AML-193 (cell line): ENCODE data around the gene SRPK2.

Experiments
- DNase-seq, 2 experiments: peaks; one replicate each; lab custom pipeline; 2025; lab: John Stamatoyannopoulos, UW

The SRPK2 gene

DNA sequence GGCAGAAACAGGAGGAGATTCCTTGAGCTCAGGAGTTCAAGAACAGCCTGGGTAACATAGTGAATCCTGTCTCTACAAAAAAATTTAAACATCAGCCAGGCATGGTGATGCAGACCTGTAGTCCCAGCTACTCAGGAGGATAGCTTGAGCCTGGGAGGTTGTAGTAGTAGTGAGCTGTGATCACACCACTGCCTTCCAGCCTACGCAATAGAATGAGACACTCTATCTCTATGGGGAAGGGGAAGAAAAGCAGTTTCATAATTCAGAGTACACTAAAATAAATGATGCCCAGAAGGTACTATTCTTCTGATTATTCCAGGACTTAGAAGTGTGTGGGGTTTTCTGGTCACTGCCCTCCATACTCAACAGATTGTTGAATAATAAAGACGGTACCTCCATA is 197.4 kb downstream of the SRPK2 start:
- DNase-seq = peak; percentile 29 to 34

DNA sequence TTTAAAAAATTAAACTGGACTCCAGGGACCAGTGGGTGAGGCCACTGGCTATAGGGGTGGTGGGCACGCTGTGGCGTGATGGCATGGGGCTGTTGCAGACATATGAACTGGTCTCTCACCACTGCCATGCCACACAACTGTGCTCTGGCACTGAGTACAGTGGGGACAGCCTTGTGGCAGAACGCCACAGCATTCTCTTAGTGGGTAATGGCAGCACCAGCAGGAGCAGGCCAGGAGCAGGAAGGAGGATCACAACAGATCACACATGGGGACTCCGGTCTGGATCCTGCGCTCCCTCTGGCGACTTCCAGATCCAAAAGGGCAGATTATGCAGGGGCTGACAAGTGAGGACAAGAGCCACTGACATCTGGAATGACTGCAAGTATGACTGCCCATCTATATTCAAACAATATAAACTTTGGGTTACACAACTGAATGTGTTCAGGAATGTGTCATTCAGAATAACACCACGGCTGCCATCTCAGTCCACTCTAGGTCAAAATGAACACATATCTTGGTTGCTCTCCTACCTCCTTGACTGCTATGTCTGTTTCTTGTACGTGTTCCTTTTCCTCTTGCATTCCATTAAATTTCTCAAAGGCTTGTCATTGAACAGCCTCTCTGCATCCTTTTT is 198.7 kb downstream of the SRPK2 start:
- DNase-seq = no peak

DNA sequence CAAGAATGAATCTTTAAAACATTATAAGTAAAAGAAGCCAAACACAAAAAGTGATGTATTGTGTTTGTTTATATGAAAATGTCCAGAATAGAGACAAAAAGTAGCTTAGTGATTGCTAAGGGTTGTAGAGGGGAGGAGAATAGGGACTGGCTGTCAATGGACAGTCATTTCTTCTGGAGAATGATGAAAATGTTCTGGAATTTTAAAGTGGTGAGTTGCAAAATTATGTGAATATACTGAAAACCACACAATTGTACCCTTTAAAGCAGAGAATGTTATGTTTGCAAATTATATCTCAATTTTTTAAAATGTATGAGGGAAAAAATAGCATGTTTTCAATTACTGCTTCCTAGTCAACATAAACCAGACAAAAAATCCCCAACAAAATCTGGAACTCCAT is 200.5 kb downstream of the SRPK2 start:
- no peak for DNase-seq

DNA sequence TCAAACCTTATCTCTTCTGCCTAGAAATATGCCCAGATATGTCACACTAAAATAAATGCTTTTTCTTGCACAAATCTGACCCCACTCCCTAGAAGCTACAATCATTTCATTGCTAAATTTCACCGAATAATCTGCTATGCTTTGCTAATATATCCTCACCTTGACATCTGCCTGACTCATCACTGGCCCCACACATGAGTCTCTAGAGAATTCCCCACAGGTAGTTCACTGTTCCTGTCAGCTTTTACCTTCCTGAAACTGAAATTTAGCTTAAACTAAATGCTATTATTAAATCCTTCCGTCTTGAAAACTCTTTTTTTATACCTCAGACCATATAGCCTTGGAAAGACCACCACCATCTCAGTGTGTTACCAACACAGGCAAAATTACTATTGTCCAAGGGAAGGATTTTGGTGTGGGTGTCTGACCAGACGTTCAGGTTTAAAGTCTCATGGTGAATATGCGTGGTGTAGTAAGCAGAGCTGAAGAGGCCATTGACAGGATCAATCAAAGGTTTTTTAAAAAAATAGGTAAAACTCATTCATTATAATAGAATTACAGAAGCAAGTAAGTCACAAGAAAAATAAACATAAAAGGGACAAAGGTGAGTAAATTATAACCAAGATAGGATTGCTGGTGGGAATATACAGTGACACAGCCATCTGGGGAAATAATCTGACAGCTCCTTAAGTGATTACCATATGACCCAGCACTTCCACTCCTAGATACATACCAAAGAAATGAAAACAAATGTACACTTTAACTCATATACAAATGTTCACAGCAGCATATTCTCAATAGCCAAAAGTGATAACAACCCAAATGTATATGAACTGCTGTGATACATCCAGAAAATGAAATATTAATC is 201.2 kb downstream of the SRPK2 start:
- no peak for DNase-seq

DNA sequence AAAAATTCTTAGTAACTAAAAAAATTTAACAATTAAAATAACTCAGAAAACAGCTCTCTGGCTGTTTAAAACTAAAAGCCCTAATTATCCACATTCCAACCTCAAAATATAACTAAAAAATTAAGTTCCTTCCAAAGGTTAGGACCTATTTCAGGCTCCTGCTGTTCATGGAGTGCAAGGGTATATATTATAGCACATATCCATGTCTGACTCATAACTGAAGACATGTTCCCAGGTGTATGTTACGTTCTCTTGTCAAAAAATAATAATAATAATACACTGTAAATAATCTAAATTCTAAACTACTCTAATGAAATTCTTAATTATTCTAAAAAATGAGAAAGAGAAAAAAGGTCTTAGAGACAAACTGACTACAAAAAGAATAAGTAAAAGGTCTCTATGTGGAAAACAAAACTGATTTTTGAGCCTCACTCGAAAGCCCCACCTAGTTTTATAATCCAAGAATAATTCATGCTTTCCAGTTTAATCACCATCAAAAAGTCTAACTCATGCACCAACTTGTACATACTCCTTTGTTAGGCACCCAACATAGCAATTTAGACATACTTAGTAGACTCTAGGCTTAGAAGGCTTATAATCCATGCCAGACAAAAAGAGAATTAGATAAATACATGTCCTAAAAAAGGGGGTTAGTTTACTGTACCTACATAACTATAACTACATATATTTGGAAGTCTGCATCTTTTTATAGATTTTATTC is 203.3 kb downstream of the SRPK2 start:
- DNase-seq = no peak

DNA sequence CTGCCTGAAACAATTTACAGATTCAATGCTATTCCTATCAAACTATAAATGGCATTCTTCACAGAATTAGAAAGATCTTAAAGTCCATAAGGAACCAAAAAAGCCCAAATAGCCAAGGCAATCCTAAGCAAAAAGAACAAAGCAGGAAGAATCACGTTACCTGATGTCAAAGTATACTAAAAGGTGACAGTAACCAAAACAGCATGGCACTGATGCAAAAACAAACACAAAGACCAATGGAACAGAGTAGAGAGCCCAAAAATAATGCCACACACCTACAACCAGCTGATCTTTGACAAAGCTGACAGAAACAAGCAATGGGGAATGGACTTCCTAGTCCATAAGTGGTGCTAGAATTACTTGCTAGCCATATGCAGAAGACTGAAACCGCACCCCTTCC is 208.7 kb downstream of the SRPK2 start:
- no peak for DNase-seq

DNA sequence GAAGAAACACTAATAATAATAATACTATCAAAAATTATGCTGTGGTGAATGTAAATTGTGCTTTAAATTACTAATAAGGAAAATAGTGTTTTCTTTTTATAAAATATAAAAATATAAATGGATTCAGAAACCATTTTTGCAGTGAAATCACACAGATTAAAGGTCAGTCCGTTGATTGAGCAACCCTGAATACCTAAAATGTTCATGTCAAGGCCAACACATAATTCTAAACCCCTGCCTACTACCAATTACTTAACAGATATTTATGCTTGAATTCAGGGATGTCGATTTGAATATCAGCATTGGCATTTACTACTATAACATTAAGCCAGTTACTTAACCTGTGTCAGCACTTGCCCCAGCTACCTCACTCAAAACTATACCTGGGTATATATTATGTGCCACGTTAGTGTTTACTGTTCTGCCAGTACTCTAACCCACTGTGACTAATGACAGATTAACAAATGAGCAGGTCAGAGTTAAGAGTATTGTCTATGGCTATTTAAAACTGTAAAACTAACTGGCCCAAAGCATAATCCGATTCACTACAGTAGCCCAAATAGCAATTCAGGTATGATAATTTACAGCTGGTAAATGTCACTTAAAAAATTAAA is 209.7 kb downstream of the SRPK2 start:
- DNase-seq = no peak

DNA sequence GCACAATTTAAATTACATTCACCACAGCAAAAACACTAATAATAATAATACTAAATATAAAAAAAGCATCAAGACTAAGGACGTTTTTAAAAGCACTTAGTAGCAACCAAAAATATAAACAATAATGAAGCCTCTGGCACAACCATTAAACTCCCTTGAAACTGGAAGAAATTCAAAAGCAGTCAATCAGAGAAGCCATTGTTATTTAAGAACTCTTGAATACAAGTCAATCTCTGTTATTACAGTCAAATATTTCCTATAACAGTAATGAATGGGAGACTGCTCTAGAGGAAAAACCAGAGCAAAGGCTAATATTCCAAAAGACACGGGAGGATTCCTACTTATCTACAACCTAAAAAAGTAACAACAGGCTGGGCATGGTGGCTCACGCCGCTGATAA is 210.5 kb downstream of the SRPK2 start:
- no peak for DNase-seq

DNA sequence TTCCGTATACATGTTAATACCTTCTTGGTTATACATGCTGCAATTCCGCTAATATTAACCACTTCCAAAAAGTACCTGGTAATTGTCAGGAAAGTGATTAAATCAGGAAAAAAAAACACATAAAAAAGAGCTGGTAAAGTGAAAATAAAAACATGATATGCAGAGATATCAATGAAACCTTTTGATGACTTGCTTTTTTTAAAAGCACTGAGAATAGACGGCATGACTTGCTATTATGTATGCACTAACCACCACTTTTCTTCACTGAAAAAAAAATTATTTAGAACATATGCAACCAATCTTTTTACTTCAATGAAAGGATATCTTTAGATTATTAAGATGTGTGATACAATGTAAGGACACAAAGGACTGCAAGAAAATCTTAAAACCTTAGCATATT is 211.7 kb downstream of the SRPK2 start:
- no peak for DNase-seq

DNA sequence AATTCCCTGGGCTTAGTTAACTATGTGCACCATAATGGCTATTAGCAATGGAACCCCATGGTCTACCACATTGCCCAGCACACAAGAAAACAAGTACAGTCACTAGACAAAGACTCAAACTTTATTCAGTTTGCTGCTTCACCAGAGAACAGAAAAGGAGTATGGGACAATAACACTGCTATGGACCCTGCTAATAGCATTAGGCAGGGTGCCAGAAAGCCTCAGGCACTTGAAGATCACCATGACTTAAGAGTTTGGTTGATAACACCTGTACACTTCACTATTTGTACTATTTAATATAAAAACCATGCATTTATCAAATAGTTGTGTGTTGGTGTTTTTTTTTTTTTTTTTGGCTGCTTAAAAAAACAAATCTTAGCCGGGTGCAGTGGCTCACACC is 215.1 kb downstream of the SRPK2 start:
- DNase-seq = no peak

DNA sequence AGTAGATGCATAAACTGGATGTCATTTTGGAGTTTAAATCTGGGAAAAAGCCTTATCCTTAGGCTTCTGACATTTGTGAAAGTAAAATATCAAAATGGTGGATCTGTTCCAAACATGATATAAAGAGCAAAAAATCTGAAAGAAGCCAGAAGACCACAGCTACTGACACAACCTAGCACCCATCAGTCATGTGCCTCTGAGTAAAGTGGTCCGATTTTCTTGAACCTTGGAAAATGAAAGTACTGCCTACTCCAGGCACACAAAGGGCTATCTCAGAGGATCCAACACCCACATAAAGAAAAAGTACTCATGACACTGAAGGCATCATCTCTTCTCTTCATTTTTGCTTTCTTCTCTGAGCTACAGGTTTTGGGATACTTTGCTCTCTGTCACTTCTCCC is 224.0 kb downstream of the SRPK2 start:
- no peak for DNase-seq

DNA sequence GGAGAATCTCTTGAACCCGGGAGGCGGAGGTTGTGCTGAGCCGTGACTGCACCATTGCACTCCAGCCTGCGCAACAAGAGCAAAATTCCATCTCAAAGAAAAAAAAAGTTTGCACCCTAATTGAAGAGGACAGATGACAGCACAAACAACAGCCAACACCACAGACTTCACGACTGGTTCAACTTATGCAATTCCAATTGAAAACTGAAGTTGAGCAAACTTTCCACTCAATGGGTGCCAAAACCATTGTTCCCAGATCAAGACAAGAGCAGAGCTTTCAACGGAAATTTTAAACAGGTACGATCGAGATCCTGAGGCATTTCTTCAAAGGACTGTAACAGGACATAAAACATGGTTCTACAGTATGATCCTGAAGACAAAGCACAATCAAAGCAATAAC is 225.0 kb downstream of the SRPK2 start:
- no peak for DNase-seq

DNA sequence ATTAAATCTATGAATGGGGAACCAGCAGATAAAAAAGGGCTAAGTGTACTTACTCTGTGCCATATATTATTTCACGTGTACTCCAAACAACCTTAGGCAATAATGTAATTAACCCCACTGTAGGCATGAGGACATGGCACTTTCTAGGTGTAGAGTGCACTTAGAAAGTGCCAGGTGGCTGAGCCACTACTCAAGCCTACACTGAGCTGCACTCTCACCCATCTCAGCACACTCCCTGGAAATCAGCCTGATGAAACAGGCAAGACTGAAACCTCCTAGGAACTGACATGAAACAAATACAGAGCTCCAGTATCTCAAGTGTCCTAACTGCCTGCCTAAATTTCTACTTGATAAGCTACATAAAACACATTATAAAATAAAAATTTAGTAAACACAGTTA is 227.4 kb downstream of the SRPK2 start:
- no peak for DNase-seq

DNA sequence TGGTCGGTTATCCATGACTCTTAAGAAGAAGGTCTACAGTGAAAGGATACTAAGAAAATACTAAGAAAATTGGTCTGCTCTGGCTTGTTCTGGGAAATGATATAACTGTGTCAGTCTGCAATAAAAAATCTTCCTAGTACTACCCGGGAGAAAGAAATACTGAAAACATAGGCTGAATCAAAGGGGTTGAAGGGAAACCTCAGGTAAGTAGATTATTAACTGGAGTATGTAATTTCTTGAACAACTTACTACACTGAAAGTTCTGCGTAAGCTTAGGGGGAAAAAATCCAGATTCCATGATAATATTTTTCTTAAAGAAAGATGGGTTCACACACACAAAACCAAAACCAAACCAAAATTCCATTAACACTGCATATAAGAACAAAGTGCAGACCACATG is 231.4 kb downstream of the SRPK2 start:
- no peak for DNase-seq

DNA sequence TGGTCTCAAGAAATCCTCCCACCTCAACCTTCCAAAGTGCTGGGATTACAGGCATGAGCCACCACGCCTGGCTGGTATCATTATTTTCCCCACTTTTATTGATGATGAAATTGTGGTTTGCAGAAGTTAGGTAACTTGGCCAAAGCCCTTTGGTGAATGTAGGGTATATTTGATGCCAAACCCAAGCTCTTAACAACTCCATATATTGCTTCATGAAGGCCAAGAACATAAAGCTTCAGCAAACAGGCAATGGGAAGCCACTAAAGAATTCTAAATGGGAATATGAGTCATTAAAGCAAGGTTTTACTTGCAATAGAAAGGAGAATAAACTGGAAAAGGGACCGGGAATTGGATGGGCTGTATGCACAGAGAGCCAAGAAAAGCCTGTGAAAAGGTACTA is 232.0 kb downstream of the SRPK2 start:
- no peak for DNase-seq

DNA sequence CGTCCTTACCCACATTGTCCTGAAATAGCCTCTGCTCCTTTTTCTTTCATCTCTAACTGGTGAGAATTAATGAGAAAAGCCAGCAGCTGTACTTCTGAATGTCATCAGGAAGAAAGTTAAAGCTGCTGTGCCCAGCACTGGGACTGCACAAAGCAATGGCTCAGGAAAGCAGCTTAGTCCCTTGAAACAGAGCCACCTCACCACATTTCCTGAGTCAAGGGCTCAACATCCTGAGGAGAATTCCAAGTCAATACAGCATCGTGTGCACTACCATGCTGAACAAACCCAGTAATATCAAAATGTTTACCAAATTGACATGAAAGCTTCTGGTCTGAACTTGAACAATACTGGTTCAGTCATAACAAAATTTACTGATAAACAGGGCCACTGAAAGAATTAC is 234.6 kb downstream of the SRPK2 start:
- no peak for DNase-seq

DNA sequence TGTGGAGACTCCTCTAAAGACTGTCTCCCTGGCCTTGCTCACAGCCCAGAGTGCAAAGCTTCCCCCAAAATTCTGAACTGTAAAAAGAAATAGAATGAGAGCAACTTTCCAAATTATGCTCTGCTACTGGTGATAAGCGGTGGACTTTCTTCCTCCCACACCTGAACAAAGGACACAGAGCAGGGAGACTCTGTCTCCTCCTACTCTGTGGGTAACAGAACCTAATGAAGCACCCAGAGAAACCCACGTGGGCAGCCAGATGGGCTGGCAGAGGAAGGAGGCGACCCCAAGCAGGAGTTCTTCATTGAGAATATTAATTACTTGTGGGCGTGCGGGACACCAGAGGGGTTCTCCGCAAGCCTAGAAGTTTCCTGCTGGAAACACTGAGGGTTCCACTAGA is 235.2 kb downstream of the SRPK2 start:
- no peak for DNase-seq

DNA sequence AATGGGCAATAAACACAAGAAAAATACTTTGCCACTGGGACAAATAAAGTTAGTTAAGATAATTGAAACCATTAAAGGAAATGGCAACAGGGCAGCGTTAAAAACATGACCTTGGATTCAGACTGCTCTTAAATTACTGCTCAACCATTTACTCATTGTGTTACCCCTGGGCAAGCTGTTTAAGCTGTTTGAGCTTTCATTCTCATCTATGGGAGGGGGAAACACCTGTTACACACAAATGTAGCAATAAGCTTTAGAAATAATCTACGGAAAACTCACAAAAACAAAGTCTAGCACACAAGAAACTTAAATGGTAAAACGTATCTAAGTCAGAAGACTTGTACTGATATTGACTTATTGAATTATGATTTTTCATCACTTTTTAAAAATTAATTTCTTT is 237.6 kb downstream of the SRPK2 start:
- DNase-seq = no peak

DNA sequence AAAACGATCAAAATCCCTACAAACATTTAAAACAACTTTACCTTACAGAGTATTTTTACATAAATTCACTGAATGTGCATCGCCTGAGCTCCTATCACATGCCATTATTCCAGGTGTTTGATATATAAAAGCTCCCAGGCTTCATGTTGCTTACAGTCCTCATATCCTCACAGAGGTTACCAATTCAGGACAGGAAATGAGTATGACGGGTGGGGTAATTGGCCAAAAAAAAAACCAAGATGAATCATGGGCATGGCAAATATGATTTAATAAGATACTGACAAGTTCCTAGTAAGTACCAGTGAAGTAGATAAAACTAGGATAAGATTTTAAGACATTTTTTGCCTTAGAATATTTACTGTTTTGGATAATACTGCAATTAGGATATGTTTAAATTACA is 238.9 kb downstream of the SRPK2 start:
- no peak for DNase-seq

DNA sequence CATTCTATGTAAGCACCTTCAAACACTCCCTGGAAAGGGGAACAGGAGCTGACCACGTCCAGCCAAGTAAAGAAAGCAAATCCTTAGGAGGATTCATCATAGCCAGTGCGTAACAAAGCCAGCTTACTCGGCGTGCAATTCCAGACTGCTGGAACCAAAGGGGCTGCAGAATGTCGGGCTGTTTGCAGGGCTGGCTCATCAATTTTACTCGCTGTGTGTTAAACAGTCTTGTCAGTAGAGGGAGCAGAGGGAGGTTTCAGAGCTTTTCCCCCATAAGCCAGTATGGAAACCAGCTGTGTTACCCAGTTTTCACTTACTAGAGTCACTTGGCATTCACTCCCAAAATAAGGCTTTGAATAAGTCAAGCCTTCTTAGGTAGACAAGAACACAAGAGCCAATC is 247.7 kb downstream of the SRPK2 start:
- DNase-seq = peak in 1 of 2 experiments; percentile 17

DNA sequence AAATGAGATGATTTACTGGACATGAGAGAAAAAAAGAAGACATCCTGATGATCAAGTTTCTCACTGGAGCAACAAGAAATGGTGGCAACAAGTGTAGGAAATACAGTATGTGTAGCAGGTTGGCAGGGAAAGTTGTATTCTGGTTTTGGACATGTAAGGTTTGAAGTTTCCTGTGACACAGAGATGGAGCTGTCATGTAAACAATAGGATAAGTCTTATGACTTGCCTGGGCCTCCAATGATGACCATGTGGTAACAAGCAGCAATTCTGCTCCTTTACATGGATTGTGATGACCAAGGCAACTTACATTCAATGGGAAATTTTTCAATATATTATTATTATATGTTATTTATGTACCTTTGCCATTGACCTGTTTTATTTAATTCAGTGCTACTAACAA is 249.3 kb downstream of the SRPK2 start:
- DNase-seq = no peak

DNA sequence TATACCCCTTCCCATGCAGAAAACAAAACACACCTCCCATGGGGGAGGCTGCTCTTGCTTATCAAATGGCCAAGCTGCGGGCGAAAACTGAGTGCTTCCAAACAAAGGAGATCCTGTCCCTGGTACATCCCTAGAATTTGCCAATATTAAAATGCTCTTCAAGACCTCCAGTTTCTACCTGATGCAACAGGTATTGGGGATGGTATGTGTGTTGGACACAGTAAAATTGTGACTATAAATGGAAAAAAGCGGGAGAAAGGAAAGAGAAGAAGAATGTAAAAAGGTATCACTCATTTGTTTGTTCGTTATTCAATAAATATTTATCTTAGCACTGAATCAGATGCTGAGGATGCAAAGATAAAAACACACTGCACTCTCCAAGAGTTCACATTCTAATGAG is 250.8 kb downstream of the SRPK2 start:
- no peak for DNase-seq

DNA sequence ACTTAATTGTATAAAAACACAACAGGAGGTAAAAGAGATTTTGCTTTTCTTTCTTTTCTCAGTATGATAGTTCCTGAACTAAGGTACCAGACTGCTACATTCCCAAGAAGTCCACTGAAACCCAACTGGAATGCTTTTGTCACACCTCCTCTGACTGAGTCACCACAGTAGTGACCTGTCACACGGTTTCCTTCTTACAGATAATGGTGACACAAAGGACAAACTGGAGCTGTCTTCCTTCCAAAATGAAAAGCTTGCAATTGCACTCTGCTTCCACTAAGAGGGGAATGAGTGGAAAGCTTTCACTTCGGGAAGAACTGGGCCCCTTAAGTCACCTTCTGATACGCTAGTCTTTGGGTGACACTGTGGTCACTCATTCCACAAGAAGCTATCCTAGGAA is 252.5 kb downstream of the SRPK2 start:
- no peak for DNase-seq
